IgD-negative memory B cell (primary cell): ENCODE results near the gene MLN. TPM values are rescaled to one million over a fixed set of nuclear protein-coding genes. Genes with fewer than 3 reads are reported as not detected.
A peak's percentile ranks its signal among the peaks of the same experiment; 100 is the strongest.

ENCODE experiments used
- H3K27ac Mint-ChIP-seq, 3 donors: one replicate each; pipeline ENCODE4 v1.8.0; 2020 to 2022; ENCODE audit warnings: mild to moderate bottlenecking in 3 of 3, mixed read lengths in 3 of 3, moderate library complexity in 1 of 3
- H3K27me3 Mint-ChIP-seq: one replicate; pipeline ENCODE4 v1.8.0; 2021; ENCODE audit warnings: mixed read lengths
- H3K36me3 Mint-ChIP-seq: one replicate; pipeline ENCODE4 v1.8.0; 2020; ENCODE audit warnings: mild to moderate bottlenecking, mixed read lengths
- H3K4me1 Mint-ChIP-seq, 3 donors: one replicate each; pipeline ENCODE4 v1.8.0; 2020 to 2022; ENCODE audit warnings: mixed read lengths in 3 of 3, mild to moderate bottlenecking in 1 of 3
- H3K4me3 Mint-ChIP-seq, 4 donors: one replicate each; pipeline ENCODE4 v1.8.0; 2020 to 2022; ENCODE audit warnings: mild to moderate bottlenecking in 4 of 4, mixed read lengths in 4 of 4, moderate library complexity in 3 of 4
- H3K9me3 Mint-ChIP-seq, 3 donors: one replicate each; pipeline ENCODE4 v1.8.0; 2020 to 2021; ENCODE audit warnings: mixed read lengths in 3 of 3, mild to moderate bottlenecking in 1 of 3
- polyA plus RNA-seq: library from polyadenylated mRNA; unstranded; fragments of 300-500 nt; fragmentation: Illumina TruSeq; gene quantifications from one replicate; pipeline ENCODE4 v1.2.3, GENCODE V29; 2021

MLN gene
- polyA plus RNA-seq, result not detected

DNA sequence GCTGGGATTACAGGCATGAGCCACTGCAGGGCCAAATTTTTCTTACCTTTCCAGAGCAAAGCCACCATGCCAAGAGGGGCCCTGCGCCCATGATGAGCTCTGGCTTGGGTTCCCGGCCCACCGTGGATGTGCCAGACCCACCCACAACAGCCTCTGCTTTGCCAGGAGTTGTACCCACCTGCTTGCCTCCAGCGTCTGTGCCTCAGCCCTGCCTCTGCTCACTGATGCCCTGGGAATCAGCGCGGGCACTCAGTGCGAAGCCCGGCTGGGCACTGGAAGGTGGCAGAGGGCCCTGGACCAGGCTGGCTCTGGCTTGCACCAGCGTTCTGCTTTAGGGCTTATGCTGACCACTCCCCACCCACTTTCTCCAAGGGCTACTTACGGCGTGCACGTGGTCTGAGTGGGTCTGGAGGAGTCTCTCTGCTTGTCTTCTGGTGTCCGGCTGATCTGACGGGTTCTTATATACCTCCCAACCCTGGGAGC, at the start of gene MLN:
Gene MLN, minus strand, starts transcription at position 433 of the 483 bp plus-strand sequence. CDS start 2,840 bp downstream, outside the sequence.
- Mint-ChIP-seq H3K27me3 (peaks cover 44% of the 10 kb centered on the region), H3K4me3 (no peak within 1 kb of the TSS), H3K36me3 (no peaks in the 10 kb centered on the region), H3K27ac (no peak within 1 kb of the TSS), H3K4me1 (peaks cover 6 to 8% (median 8%) of the 10 kb centered on the region in 3 donors), H3K9me3 (no peaks in the 10 kb centered on the region)

DNA sequence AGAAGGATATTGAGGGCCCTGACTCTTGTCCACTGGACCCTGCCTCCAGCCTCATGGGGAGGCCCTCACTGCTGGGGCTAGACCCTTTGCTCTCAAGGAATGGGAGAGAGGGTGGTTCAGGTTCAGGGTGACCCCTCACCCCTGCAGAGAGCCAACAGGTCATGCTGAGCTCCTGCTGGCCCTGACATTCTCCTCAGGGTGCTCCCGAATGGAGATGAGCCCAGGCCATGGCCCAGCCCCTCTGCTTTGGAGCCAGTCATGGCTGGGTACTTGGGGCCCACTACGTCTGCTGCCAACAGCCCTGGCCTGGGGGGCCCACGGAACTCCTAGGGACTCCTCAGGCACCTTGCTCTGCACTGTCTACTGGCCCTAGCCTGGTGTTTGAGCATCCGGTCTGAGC, 49.2 kb upstream of the MLN start:
- Mint-ChIP-seq H3K27ac (no peak overlapping the region), H3K4me1 (peaks cover 9 to 15% (median 9%) of the 10 kb centered on the region in 3 donors), H3K36me3 (peaks cover 2% of the 10 kb centered on the region), H3K4me3 (no peak overlapping the region), H3K9me3 (peaks cover 0 to 1% (median 0%) of the 10 kb centered on the region in 3 donors), H3K27me3 (peaks cover 32% of the 10 kb centered on the region)

DNA sequence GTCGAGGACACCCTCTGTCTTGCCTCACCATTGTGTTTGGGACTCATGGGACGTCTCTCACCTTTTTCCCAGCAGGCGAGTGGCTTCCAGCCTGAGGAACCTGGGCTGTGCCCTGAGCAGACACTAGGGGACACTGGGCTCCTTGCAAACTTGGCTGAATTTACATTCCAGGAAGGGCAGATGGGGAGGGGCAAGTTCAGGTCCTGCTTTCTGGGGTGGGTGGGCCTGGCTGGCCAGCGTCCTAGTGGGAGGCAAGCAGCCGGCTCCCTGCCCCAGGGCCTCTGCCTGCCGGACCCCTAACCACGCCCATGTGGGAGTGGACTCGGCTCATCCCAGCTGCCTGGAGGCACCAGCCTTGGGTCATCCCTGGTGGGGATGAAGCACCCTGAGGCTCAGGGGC, 48.2 kb upstream of the MLN start:
- Mint-ChIP-seq H3K4me1 (peaks cover 4 to 11% (median 9%) of the 10 kb centered on the region in 3 donors), H3K27me3 (peaks cover 27% of the 10 kb centered on the region), H3K9me3 (peaks cover 0 to 1% (median 0%) of the 10 kb centered on the region in 3 donors), H3K4me3 (no peak overlapping the region), H3K27ac (no peak overlapping the region), H3K36me3 (peaks cover 2% of the 10 kb centered on the region)

DNA sequence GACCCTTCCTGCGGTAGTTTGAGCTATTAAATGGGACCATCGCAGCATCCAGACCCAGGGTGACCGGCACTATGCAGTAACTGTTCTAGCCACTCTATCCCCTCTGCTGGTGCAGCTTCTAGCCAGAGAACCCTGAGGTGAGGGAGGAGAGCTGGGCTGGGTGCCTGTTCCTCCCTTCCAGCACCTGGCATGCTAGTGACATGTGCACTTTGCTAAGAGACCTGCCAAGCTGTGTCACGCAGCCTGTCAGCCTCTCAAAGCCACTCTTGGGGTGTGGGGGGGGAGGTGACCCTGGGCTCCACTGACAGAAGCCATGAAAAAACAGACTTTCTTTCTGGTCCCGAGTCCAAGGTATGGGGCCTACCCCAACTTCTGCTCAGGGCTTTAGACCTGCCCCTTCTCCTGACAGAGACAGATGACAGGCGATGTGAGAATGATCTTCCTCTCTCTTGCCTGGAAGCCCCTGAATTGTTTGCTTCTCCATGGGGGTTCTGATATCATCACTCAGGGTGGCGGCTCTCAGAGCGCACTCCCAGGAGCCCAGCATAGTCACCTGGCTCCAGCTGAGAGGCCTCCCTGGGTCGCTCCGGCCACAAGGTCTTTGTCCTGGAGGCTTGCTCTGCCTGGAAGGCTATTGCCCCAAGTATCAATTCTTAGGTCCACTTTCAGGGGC, 47.2 kb upstream of the MLN start:
- no peak overlapping the region for H3K27ac Mint-ChIP-seq
- no peak overlapping the region for H3K4me3 Mint-ChIP-seq
- H3K4me1 Mint-ChIP-seq, result peaks cover 0 to 3% (median 2%) of the 10 kb centered on the region in 3 donors
- H3K36me3 Mint-ChIP-seq, result peaks cover 2% of the 10 kb centered on the region
- peaks cover 0 to 1% (median 0%) of the 10 kb centered on the region in 3 donors for H3K9me3 Mint-ChIP-seq
- H3K27me3 Mint-ChIP-seq, result peaks cover 28% of the 10 kb centered on the region

- Mint-ChIP-seq H3K4me1 (peaks cover 0 to 2% (median 0%) of the 10 kb centered on the region in 3 donors), H3K27me3 (peaks cover 23% of the 10 kb centered on the region), H3K27ac (no peak overlapping the region), H3K4me3 (no peak overlapping the region), H3K36me3 (peaks cover 2% of the 10 kb centered on the region), H3K9me3 (peaks cover 0 to 1% (median 0%) of the 10 kb centered on the region in 3 donors)
Measured at GRCh38 chr6:33850296-33850695, 46.5 kb upstream of the MLN start.

GRCh38 chr6:33849500-33850075, 45.8 kb upstream of the MLN start:
- H3K27me3 Mint-ChIP-seq, result peaks cover 23% of the 10 kb centered on the region
- no peaks in the 10 kb centered on the region for H3K4me1 Mint-ChIP-seq
- H3K27ac Mint-ChIP-seq, result peak overlapping the region in 1 of 3 donors; percentile 51
- peaks cover 0 to 1% (median 0%) of the 10 kb centered on the region in 3 donors for H3K9me3 Mint-ChIP-seq
- H3K36me3 Mint-ChIP-seq, result peaks cover 2% of the 10 kb centered on the region
- H3K4me3 Mint-ChIP-seq, result no peak overlapping the region

- H3K9me3 Mint-ChIP-seq, result no peaks in the 10 kb centered on the region
- no peaks in the 10 kb centered on the region for H3K4me1 Mint-ChIP-seq
- H3K27me3 Mint-ChIP-seq, result peaks cover 21% of the 10 kb centered on the region
- H3K4me3 Mint-ChIP-seq, result no peak overlapping the region
- H3K36me3 Mint-ChIP-seq, result no peaks in the 10 kb centered on the region
- no peak overlapping the region for H3K27ac Mint-ChIP-seq
Measured at GRCh38 chr6:33848484-33848883, 44.7 kb upstream of the MLN start.

GRCh38 chr6:33847867-33848266, 44.1 kb upstream of the MLN start:
- Mint-ChIP-seq H3K27me3 (peaks cover 20% of the 10 kb centered on the region), H3K4me3 (no peak overlapping the region), H3K27ac (no peak overlapping the region)

DNA sequence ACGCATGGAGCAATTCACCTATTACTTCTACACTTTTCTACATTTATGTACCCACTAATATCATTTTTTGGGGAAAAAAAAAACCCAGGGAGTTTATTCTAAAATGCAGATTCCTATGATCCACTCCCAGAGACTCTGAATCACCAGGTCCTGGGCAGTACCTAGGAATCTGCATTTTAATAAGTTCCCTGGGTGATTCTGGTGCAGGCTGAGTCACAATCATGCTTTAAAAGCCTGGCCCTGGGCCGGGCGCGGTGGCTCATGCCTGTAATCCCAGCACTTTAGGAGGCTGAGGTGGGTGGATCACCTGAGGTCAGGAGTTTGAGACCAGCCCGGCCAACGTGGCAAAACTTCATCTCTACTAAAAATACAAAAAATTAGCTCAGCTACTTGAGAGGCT, 43.3 kb upstream of the MLN start:
- Mint-ChIP-seq H3K4me1 (no peaks in the 10 kb centered on the region), H3K9me3 (no peaks in the 10 kb centered on the region), H3K27ac (no peak overlapping the region), H3K27me3 (peaks cover 20% of the 10 kb centered on the region), H3K4me3 (no peak overlapping the region), H3K36me3 (no peaks in the 10 kb centered on the region)

More at GRCh38 chr6:33847867-33848266, 44.1 kb upstream of the MLN start:
- no peaks in the 10 kb centered on the region for H3K4me1 Mint-ChIP-seq
- H3K36me3 Mint-ChIP-seq, result no peaks in the 10 kb centered on the region
- H3K9me3 Mint-ChIP-seq, result no peaks in the 10 kb centered on the region

GRCh38 chr6:33846226-33846625, 42.4 kb upstream of the MLN start:
- H3K4me1 Mint-ChIP-seq, result no peaks in the 10 kb centered on the region
- H3K4me3 Mint-ChIP-seq, result no peak overlapping the region
- H3K27ac Mint-ChIP-seq, result no peak overlapping the region
- H3K9me3 Mint-ChIP-seq, result no peaks in the 10 kb centered on the region
- H3K36me3 Mint-ChIP-seq, result no peaks in the 10 kb centered on the region
- H3K27me3 Mint-ChIP-seq, result peaks cover 22% of the 10 kb centered on the region

DNA sequence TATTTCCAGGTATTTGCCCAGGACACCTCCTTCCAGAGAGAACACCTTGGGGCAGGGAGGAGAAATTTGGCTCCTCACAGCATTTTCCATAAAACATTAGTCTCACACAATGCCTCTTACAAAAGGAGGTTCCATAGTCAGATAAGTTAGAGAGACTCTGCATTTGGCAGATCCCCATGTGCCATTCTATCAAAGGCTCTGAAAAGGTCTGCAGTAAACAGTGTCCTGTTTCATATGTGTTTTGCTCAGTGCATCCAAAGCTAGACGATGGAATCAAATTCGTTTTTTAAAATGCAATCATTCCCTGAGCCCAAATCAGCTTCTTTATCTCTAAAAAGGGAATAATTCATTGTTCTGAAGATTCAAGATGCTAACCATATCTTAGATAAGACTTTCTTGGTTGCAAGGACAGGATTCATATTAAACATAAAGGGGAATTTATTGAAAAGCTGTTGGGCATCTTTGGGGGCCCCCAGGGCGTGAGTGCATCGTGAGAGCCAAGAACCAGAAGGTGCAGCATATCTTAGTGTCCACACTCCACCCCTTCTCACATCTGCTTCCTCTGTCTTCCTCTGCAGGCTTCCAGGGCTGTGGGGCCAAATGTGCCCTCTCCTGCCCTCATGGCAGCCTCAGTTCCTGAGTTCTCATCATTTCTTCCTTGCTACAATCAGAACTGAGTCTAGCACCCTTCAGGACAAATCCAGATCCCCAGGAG, 41.4 kb upstream of the MLN start:
- H3K36me3 Mint-ChIP-seq, result no peaks in the 10 kb centered on the region
- H3K27ac Mint-ChIP-seq, result peak overlapping the region in 1 of 3 donors; percentile 53
- H3K4me3 Mint-ChIP-seq, result no peak overlapping the region
- no peaks in the 10 kb centered on the region for H3K9me3 Mint-ChIP-seq
- peaks cover 14% of the 10 kb centered on the region for H3K27me3 Mint-ChIP-seq
- no peaks in the 10 kb centered on the region for H3K4me1 Mint-ChIP-seq

- peaks cover 10% of the 10 kb centered on the region for H3K27me3 Mint-ChIP-seq
- no peaks in the 10 kb centered on the region for H3K9me3 Mint-ChIP-seq
- peaks cover 2% of the 10 kb centered on the region for H3K36me3 Mint-ChIP-seq
- H3K27ac Mint-ChIP-seq, result no peak overlapping the region
- H3K4me3 Mint-ChIP-seq, result no peak overlapping the region
- peaks cover 0 to 4% (median 2%) of the 10 kb centered on the region in 3 donors for H3K4me1 Mint-ChIP-seq
Measured at GRCh38 chr6:33843131-33844121, 39.6 kb upstream of the MLN start.

- Mint-ChIP-seq H3K27ac (no peak overlapping the region), H3K27me3 (peaks cover 15% of the 10 kb centered on the region), H3K4me1 (peaks cover 0 to 4% (median 2%) of the 10 kb centered on the region in 3 donors), H3K36me3 (peaks cover 2% of the 10 kb centered on the region), H3K4me3 (no peak overlapping the region), H3K9me3 (peaks cover 0 to 7% (median 2%) of the 10 kb centered on the region in 3 donors)
Measured at GRCh38 chr6:33841868-33842267, 38.1 kb upstream of the MLN start.

GRCh38 chr6:33841070-33841469, 37.3 kb upstream of the MLN start:
- H3K27ac Mint-ChIP-seq, result no peak overlapping the region
- H3K9me3 Mint-ChIP-seq, result peaks cover 0 to 7% (median 2%) of the 10 kb centered on the region in 3 donors
- H3K36me3 Mint-ChIP-seq, result peaks cover 2% of the 10 kb centered on the region
- H3K4me1 Mint-ChIP-seq, result peaks cover 0 to 4% (median 2%) of the 10 kb centered on the region in 3 donors
- no peak overlapping the region for H3K4me3 Mint-ChIP-seq
- peaks cover 13% of the 10 kb centered on the region for H3K27me3 Mint-ChIP-seq
